A549 (cell line): ENCODE data around the gene TAGLN3. TPM values are rescaled to one million over a fixed set of nuclear protein-coding genes. Genes with fewer than 3 reads are reported as not detected.
A peak's percentile ranks its signal among the peaks of the same experiment; 100 is the strongest.

ENCODE experiments used
- ATAC-seq, 2 experiments: fragments of 200-7000 bp in 1 of 2; fragments of >200 bp in 1 of 2; cut with Nextera tagmentation in 1 of 2; cut with Tn5 transposase in 1 of 2; 3 replicates each; pipeline versions ENCODE4 v1.8.0 to v1.9.1; 2018 to 2020; ENCODE audit warnings: mild to moderate bottlenecking in 1 of 2, moderate library complexity in 1 of 2
- CTCF ChIA-PET: fragments of 300-600 bp; sonication (Branson Sonifier 250); formaldehyde crosslinking; extraction: SDS; loops from one replicate; lab custom pipeline; 2021; ENCODE audit warnings: antibody characterized with exemption, inconsistent platforms; lab: Yijun Ruan, JAX
- POLR2A ChIA-PET: fragments of 350-600 bp; formaldehyde crosslinking; extraction: SDS; loops from one replicate; lab custom pipeline; 2021; ENCODE audit warnings: antibody characterized with exemption, inconsistent platforms; lab: Yijun Ruan, JAX
- DNase-seq, 2 experiments: peaks; one replicate each; pipeline versions ENCODE4 v3.0.0 to v3.0.0-alpha.2; 2011 to 2016; ENCODE audit warnings: low read depth in 1 of 2, low spot score in 1 of 2
- FAIRE-seq: peaks from 2 replicates; lab custom pipeline; 2011; peaks lifted over from hg19 to GRCh38; lab: Jason Lieb, UNC
- H3K27ac ChIP-seq, 2 experiments: fragments of >200 bp; sonication (Bioruptor Twin); formaldehyde crosslinking; 3 replicates each; pipeline ENCODE4 v1.5.1; 2016 to 2017
- H3K4me1 ChIP-seq: fragments of >200 bp; sonication (Bioruptor Twin); formaldehyde crosslinking; 3 replicates; pipeline ENCODE4 v1.6.1; 2016
- H3K4me2 ChIP-seq: fragments of >200 bp; sonication (Bioruptor Twin); formaldehyde crosslinking; 3 replicates; pipeline ENCODE4 v1.6.1; 2016
- H3K4me3 ChIP-seq: fragments of >200 bp; sonication (Bioruptor Twin); formaldehyde crosslinking; 3 replicates; pipeline ENCODE4 v1.5.1; 2016
- H3K9me3 ChIP-seq: fragments of >200 bp; sonication (Bioruptor Twin); formaldehyde crosslinking; 3 replicates; pipeline ENCODE4 v1.6.1; 2016
- BCL3 ChIP-seq: fragments of >200 bp; sonication (Bioruptor Twin); formaldehyde crosslinking; IDR thresholded peaks from 3 replicates; pipeline ENCODE4 v1.6.1; 2016
- CBX8 ChIP-seq: fragments of 200-600 bp; sonication (generic); IDR thresholded peaks from 2 replicates; pipeline ENCODE4 v1.6.1; 2016
- CEBPB ChIP-seq, 2 experiments: fragments of >200 bp in 1 of 2; sonication (Bioruptor Twin) in 1 of 2; formaldehyde crosslinking in 1 of 2; IDR thresholded peaks; 2 replicates each; pipeline ENCODE4 v1.6.1; 2012 to 2016
- CHD2 ChIP-seq: fragments of 150-350 bp; IDR thresholded peaks from 2 replicates; pipeline ENCODE4 v1.6.1; 2014; ENCODE audit warnings: low read length; ENCODE audit not compliant: partially characterized antibody
- EHF ChIP-seq: fragments of 250-450 bp; sonication (Bioruptor Pico); IDR thresholded peaks from 2 replicates; pipeline ENCODE4 v1.5.0; 2020; ENCODE audit warnings: mild to moderate bottlenecking
- ESRRA ChIP-seq: fragments of 150-350 bp; IDR thresholded peaks from 2 replicates; pipeline ENCODE4 v1.6.1; 2014; ENCODE audit warnings: mild to moderate bottlenecking, low read length, borderline replicate concordance
- FOSB ChIP-seq: fragments of 250-450 bp; sonication (Bioruptor Pico); IDR thresholded peaks from 2 replicates; pipeline ENCODE4 v1.5.0; 2020; ENCODE audit warnings: mild to moderate bottlenecking, moderate library complexity
- FOSL2 ChIP-seq, 2 experiments: fragments of 450-650 bp in 1 of 2; fragments of >200 bp in 1 of 2; sonication (Bioruptor Twin) in 1 of 2; formaldehyde crosslinking; IDR thresholded peaks; 2 replicates each; pipeline versions ENCODE4 v1.5.0 to v1.6.1; 2016 to 2020; ENCODE audit warnings: mild to moderate bottlenecking in 1 of 2, moderate library complexity in 1 of 2
- HES2 ChIP-seq: fragments of >200 bp; sonication (Bioruptor Twin); formaldehyde crosslinking; IDR thresholded peaks from 2 replicates; pipeline ENCODE4 v1.6.1; 2016
- HEYL ChIP-seq: fragments of 250-450 bp; sonication (Bioruptor Pico); IDR thresholded peaks from 2 replicates; pipeline ENCODE4 v1.8.0; 2021; ENCODE audit warnings: mild to moderate bottlenecking, moderate library complexity
- HOXB5 ChIP-seq: fragments of 250-450 bp; sonication (Bioruptor Pico); IDR thresholded peaks from 2 replicates; pipeline ENCODE4 v1.5.0; 2020; ENCODE audit warnings: mild to moderate bottlenecking, moderate library complexity
- JUN ChIP-seq, 2 experiments: fragments of >200 bp; sonication (Bioruptor Twin); formaldehyde crosslinking; IDR thresholded peaks; 2 replicates in 1 of 2; 3 replicates in 1 of 2; pipeline ENCODE4 v1.6.1; 2016 to 2017
- JUNB ChIP-seq: fragments of >200 bp; sonication (Bioruptor Twin); formaldehyde crosslinking; IDR thresholded peaks from 2 replicates; pipeline ENCODE4 v1.6.1; 2016
- MAFK ChIP-seq: fragments of 450-650 bp; IDR thresholded peaks from 2 replicates; pipeline ENCODE4 v1.6.1; 2014; ENCODE audit not compliant: partially characterized antibody
- MAZ ChIP-seq: fragments of 150-350 bp; IDR thresholded peaks from 2 replicates; pipeline ENCODE4 v1.6.1; 2014; ENCODE audit warnings: antibody characterized with exemption, low read depth, low read length, borderline replicate concordance
- PHF8 ChIP-seq: fragments of 200-600 bp; sonication (generic); IDR thresholded peaks from 2 replicates; pipeline ENCODE4 v1.6.1; 2016; ENCODE audit warnings: low read depth, mild to moderate bottlenecking, antibody characterized with exemption, moderate library complexity, borderline replicate concordance
- REST ChIP-seq: fragments of 200-600 bp; sonication (generic); IDR thresholded peaks from 2 replicates; pipeline ENCODE4 v1.6.1; 2016; ENCODE audit warnings: antibody characterized with exemption, mild to moderate bottlenecking, moderate library complexity
- RNF2 ChIP-seq: fragments of 200-600 bp; sonication (generic); IDR thresholded peaks from 2 replicates; pipeline ENCODE4 v1.6.1; 2016; ENCODE audit warnings: low read depth, mild to moderate bottlenecking, antibody characterized with exemption, moderate library complexity, borderline replicate concordance
- SMC3 ChIP-seq: fragments of >200 bp; sonication (Bioruptor Twin); formaldehyde crosslinking; IDR thresholded peaks from 3 replicates; pipeline ENCODE4 v1.6.1; 2018; ENCODE audit warnings: inconsistent platforms
- TFCP2L1 ChIP-seq: fragments of 250-450 bp; sonication (Bioruptor Pico); IDR thresholded peaks from 2 replicates; pipeline ENCODE4 v1.5.0; 2021; ENCODE audit warnings: mild to moderate bottlenecking
- USF2 ChIP-seq: fragments of 450-650 bp; IDR thresholded peaks from 2 replicates; pipeline ENCODE4 v1.6.1; 2014; ENCODE audit warnings: antibody characterized with exemption
- ZNF302 ChIP-seq: fragments of 250-450 bp; sonication (Bioruptor Pico); IDR thresholded peaks from 2 replicates; pipeline ENCODE4 v1.9.0; 2021; ENCODE audit warnings: inconsistent platforms, mild to moderate bottlenecking, moderate library complexity
- WGBS: methylation state at CpG from one replicate; pipeline ENCODE4 v1.1.6; 2017; ENCODE audit errors: missing lambda C conversion rate; 5-methylcytosine and 5-hydroxymethylcytosine counted together
- polyA plus RNA-seq, 4 experiments: library from polyadenylated mRNA; depleted of rRNA in 3 of 4; stranded (reverse); fragments of >200 nt; fragmentation: RNase III in 1 of 4; extraction: RNeasy Plus Mini Kit Qiagen cat#74134 plus additional on column Dnase treatment in 1 of 4; gene quantifications; 2 replicates in 3 of 4; 3 replicates in 1 of 4; pipeline ENCODE4 v1.2.3, GENCODE V29; 2011 to 2017

TAGLN3 gene
- polyA plus RNA-seq, 2 of the 4 experiments (the other 2 are of a cell fraction): not detected

GRCh38 chr3:111963424-111963823 is 35.3 kb upstream of the TAGLN3 start:
- DNase-seq (peak; percentile 18 to 39), ATAC-seq (peak; percentile 50 to 66; a peak in 2 of 6 replicates), FAIRE-seq (no peak)
- CTCF ChIA-PET: interaction anchor here (0.6 to 26.1 kb wide), 5 partner anchors 65 to 246 kb away, joined by 3 to 312 read pairs (median 4); no protein-coding TSS in a partner anchor
- peaks cover 25% of the 10 kb centered on the region for H3K4me1 ChIP-seq
- no peak for TF ChIP-seq EHF (CRISPR knock-in tag)
- TF ChIP-seq JUNB: peak; percentile 54
- TF ChIP-seq MAZ: no peak
- TF ChIP-seq MAFK: peak; percentile 85
- TF ChIP-seq FOSB (CRISPR knock-in tag): no peak
- no peak for TF ChIP-seq CHD2
- peak in 1 of 2 experiments; percentile 45; a peak in 1 of 4 replicates for TF ChIP-seq CEBPB (IDR thresholded peaks at IDR 0.05)
- no peak for TF ChIP-seq TFCP2L1 (CRISPR knock-in tag)
- no peak for TF ChIP-seq JUN (IDR thresholded peaks at IDR 0.05)
- peak; percentile 15; the same call in 1 of the 2 replicates for TF ChIP-seq FOSL2 (IDR thresholded peaks at IDR 0.05)
- peak; percentile 63 for TF ChIP-seq FOSL2 (CRISPR knock-in tag; IDR thresholded peaks at IDR 0.05)
- no peak for TF ChIP-seq SMC3
- TF ChIP-seq PHF8: no peak
- no peak for TF ChIP-seq HES2
- TF ChIP-seq HEYL (CRISPR knock-in tag): no peak
- POLR2A ChIA-PET: interaction anchor here (0.6 kb wide), 1 partner anchor 42 kb away, joined by 3 read pairs; no protein-coding TSS in a partner anchor
- no peaks in the 10 kb centered on the region for H3K9me3 ChIP-seq
- WGBS: 8% methylated on average over 1 of the region's 1 CpG
- peak overlapping the region; percentile 13; the same call in 1 of the 3 replicates for H3K4me2 ChIP-seq
- no peak overlapping the region for H3K4me3 ChIP-seq
- H3K27ac ChIP-seq: no peak overlapping the region

- H3K4me2 ChIP-seq: no peak overlapping the region
These were observed 33.2 kb upstream of the TAGLN3 start for GRCh38 chr3:111965484-111965883.

More at GRCh38 chr3:111965484-111965883, 33.2 kb upstream of the TAGLN3 start:
- WGBS: 91% methylated on average over 2 of the region's 2 CpGs
- POLR2A ChIA-PET: no interaction called here
- Histone ChIP-seq H3K4me1 (peaks cover 25% of the 10 kb centered on the region), H3K9me3 (no peaks in the 10 kb centered on the region), H3K4me3 (no peak overlapping the region), H3K27ac (no peak overlapping the region)
- FAIRE-seq (no peak), ATAC-seq (no peak), DNase-seq (no peak)
- TF ChIP-seq SMC3: no peak
- no peak for TF ChIP-seq HOXB5 (CRISPR knock-in tag)
- no peak for TF ChIP-seq CBX8
- no peak for TF ChIP-seq ZNF302 (CRISPR knock-in tag)
- TF ChIP-seq USF2: no peak
- no peak for TF ChIP-seq ESRRA
- TF ChIP-seq RNF2: no peak
- no peak for TF ChIP-seq BCL3
- no peak for TF ChIP-seq JUN (IDR thresholded peaks at IDR 0.05)
- TF ChIP-seq EHF (CRISPR knock-in tag): no peak
- no peak for TF ChIP-seq FOSL2 (IDR thresholded peaks at IDR 0.05)
- no peak for TF ChIP-seq FOSL2 (CRISPR knock-in tag; IDR thresholded peaks at IDR 0.05)
- TF ChIP-seq REST: no peak
- CTCF ChIA-PET: interaction anchor here (0.9 to 26.1 kb wide), 9 partner anchors 23 to 296 kb away, joined by 3 to 312 read pairs (median 15); partner anchors contain the start of gene PHLDB2
